ENCODE results near the gene EPHA3. TPM values are rescaled to one million over a fixed set of nuclear protein-coding genes. Genes with fewer than 3 reads are reported as not detected.

Gene EPHA3
- total and polyA plus RNA-seq, 4 donors, result 0.18 to 11.7 (median 1.5) TPM

- ATAC-seq (ENCODE audit: insufficient read depth, low FRiP score), result no peak
- DNase-seq, result no peak
- Histone ChIP-seq H3K27ac (ENCODE audit: low read depth in 1 of 2, low read length in 1 of 2) (no peak overlapping the region), H3K4me1 (ENCODE audit: control insufficient read depth in 5 of 5, insufficient read depth in 5 of 5, low read length in 5 of 5) (no peaks in the 10 kb centered on the region), H3K9me3 (ENCODE audit: control insufficient read depth in 4 of 4, insufficient read depth in 3 of 4, low read length in 3 of 4) (no peaks in the 10 kb centered on the region), H3K27me3 (ENCODE audit: control insufficient read depth in 3 of 3, insufficient read depth in 3 of 3, low read length in 2 of 3) (no peaks in the 10 kb centered on the region), H3K4me3 (no peak overlapping the region), H3K36me3 (ENCODE audit: control insufficient read depth in 4 of 4, insufficient read depth in 4 of 4, low read length in 4 of 4) (no peaks in the 10 kb centered on the region), H3K9ac (ENCODE audit: insufficient read depth in 1 of 2, low read length in 2 of 2) (no peak overlapping the region)
- TF ChIP-seq, protein P1, sequence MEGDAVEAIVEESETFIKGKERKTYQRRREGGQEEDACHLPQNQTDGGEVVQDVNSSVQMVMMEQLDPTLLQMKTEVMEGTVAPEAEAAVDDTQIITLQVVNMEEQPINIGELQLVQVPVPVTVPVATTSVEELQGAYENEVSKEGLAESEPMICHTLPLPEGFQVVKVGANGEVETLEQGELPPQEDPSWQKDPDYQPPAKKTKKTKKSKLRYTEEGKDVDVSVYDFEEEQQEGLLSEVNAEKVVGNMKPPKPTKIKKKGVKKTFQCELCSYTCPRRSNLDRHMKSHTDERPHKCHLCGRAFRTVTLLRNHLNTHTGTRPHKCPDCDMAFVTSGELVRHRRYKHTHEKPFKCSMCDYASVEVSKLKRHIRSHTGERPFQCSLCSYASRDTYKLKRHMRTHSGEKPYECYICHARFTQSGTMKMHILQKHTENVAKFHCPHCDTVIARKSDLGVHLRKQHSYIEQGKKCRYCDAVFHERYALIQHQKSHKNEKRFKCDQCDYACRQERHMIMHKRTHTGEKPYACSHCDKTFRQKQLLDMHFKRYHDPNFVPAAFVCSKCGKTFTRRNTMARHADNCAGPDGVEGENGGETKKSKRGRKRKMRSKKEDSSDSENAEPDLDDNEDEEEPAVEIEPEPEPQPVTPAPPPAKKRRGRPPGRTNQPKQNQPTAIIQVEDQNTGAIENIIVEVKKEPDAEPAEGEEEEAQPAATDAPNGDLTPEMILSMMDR (IDR thresholded peaks at IDR 0.05; ENCODE audit: control extremely low read depth, extremely low read depth), result no peak
These were observed 38.6 kb downstream of the EPHA3 start for GRCh38 chr3:89145995-89146394.

- TF ChIP-seq, protein P1 (IDR thresholded peaks at IDR 0.05; ENCODE audit: control extremely low read depth, extremely low read depth), result no peak
- peak in 2 of 3 donors; percentile 61 to 63 for DNase-seq
- Histone ChIP-seq H3K4me1 (ENCODE audit: control insufficient read depth in 5 of 5, insufficient read depth in 5 of 5, low read length in 5 of 5) (peaks cover 0 to 9% (median 3%) of the 10 kb centered on the region in 5 donors), H3K36me3 (ENCODE audit: control insufficient read depth in 4 of 4, insufficient read depth in 4 of 4, low read length in 4 of 4) (no peaks in the 10 kb centered on the region), H3K9ac (ENCODE audit: insufficient read depth in 1 of 2, low read length in 2 of 2) (no peak overlapping the region), H3K27me3 (ENCODE audit: control insufficient read depth in 3 of 3, insufficient read depth in 3 of 3, low read length in 2 of 3) (no peaks in the 10 kb centered on the region), H3K4me3 (no peak overlapping the region), H3K27ac (ENCODE audit: low read depth in 1 of 2, low read length in 1 of 2) (no peak overlapping the region), H3K9me3 (ENCODE audit: control insufficient read depth in 4 of 4, insufficient read depth in 3 of 4, low read length in 3 of 4) (no peaks in the 10 kb centered on the region)
- no peak for ATAC-seq (ENCODE audit: insufficient read depth, low FRiP score)
These were observed 47.0 kb downstream of the EPHA3 start for GRCh38 chr3:89154416-89154815.

DNA sequence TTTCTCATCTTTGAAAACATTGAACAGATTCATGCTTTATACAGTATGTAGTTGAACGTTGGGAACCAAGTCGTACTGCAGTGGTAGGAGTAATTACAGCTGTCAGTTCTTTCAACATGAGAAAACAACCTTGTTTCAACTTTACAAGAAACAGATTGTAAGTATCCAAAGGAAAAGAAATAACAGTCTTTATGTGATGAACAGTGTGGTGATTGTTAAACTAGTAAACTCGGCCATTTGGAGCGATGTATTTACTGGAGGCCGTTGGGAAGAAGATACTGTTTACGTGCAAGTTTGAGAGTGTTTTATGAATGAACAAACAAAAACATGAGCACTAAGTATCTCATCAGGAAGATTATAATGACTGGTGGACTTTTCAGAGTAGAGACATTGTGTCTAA is 48.4 kb downstream of the EPHA3 start:
- Histone ChIP-seq H3K27me3 (ENCODE audit: control insufficient read depth in 3 of 3, insufficient read depth in 3 of 3, low read length in 2 of 3) (no peaks in the 10 kb centered on the region), H3K4me1 (ENCODE audit: control insufficient read depth in 5 of 5, insufficient read depth in 5 of 5, low read length in 5 of 5) (peaks cover 0 to 9% (median 3%) of the 10 kb centered on the region in 5 donors), H3K9me3 (ENCODE audit: control insufficient read depth in 4 of 4, insufficient read depth in 3 of 4, low read length in 3 of 4) (no peaks in the 10 kb centered on the region), H3K4me3 (no peak overlapping the region), H3K27ac (ENCODE audit: low read depth in 1 of 2, low read length in 1 of 2) (peak overlapping the region in 1 of 2 donors; percentile 41), H3K9ac (ENCODE audit: insufficient read depth in 1 of 2, low read length in 2 of 2) (no peak overlapping the region), H3K36me3 (ENCODE audit: control insufficient read depth in 4 of 4, insufficient read depth in 4 of 4, low read length in 4 of 4) (no peaks in the 10 kb centered on the region)
- ATAC-seq (ENCODE audit: insufficient read depth, low FRiP score), result no peak
- TF ChIP-seq, protein P1 (IDR thresholded peaks at IDR 0.05; ENCODE audit: control extremely low read depth, extremely low read depth), result no peak
- peak in 2 of 3 donors; percentile 33 to 45 for DNase-seq
- WGBS, 2 donors, result 67 to 76% methylated on average over 6 of the region's 6 CpGs

- TF ChIP-seq, protein P1 (IDR thresholded peaks at IDR 0.05; ENCODE audit: control extremely low read depth, extremely low read depth), result no peak
- no peak overlapping the region for H3K27ac ChIP-seq (ENCODE audit: low read depth in 1 of 2, low read length in 1 of 2)
- 90 to 96% methylated on average over 3 of the region's 3 CpGs for WGBS, 2 donors
These were observed 50.2 kb downstream of the EPHA3 start for GRCh38 chr3:89157575-89157974.

More at GRCh38 chr3:89157575-89157974, 50.2 kb downstream of the EPHA3 start:
- no peaks in the 10 kb centered on the region for H3K27me3 ChIP-seq (ENCODE audit: control insufficient read depth in 3 of 3, insufficient read depth in 3 of 3, low read length in 2 of 3)
- peaks cover 0 to 9% (median 3%) of the 10 kb centered on the region in 5 donors for H3K4me1 ChIP-seq (ENCODE audit: control insufficient read depth in 5 of 5, insufficient read depth in 5 of 5, low read length in 5 of 5)
- H3K9me3 ChIP-seq (ENCODE audit: control insufficient read depth in 4 of 4, insufficient read depth in 3 of 4, low read length in 3 of 4), result no peaks in the 10 kb centered on the region
- no peak overlapping the region for H3K4me3 ChIP-seq
- ATAC-seq (ENCODE audit: insufficient read depth, low FRiP score) (no peak), DNase-seq (no peak)
- no peak overlapping the region for H3K9ac ChIP-seq (ENCODE audit: insufficient read depth in 1 of 2, low read length in 2 of 2)
- H3K36me3 ChIP-seq (ENCODE audit: control insufficient read depth in 4 of 4, insufficient read depth in 4 of 4, low read length in 4 of 4), result no peaks in the 10 kb centered on the region

Measured in lung (tissue), 12 donors.